Myometrial cell (primary cell): ENCODE data around the gene DCN. TPM values are rescaled to one million over a fixed set of nuclear protein-coding genes. Genes with fewer than 3 reads are reported as not detected.

Experiments
- total RNA-seq: library from RNA; depleted of rRNA; stranded (reverse); fragments of >200 nt; gene quantifications from 2 replicates; pipeline ENCODE4 v1.2.3, GENCODE V29; 2015

Gene DCN
- 320 and 329 TPM in 2 replicates for total RNA-seq

GRCh38 chr12:91182636-91183455 lies at the start of gene DCN:
TSS of gene DCN (minus strand) at chr12:91182817. CDS start at chr12:91178552, 4,265 bp downstream.

GRCh38 chr12:91111366-91112325 lies 71.0 kb downstream of the DCN start, which contains the start of gene LUM:
TSS of gene LUM (minus strand) at chr12:91111494. CDS start at chr12:91108979, 2,515 bp downstream.

Other genes with a start within 250 kb of the DCN start
- gene CCER1, start 227.6 kb downstream of the DCN start, total RNA-seq, result not detected in 2 replicates
- gene EPYC, start 177.8 kb downstream of the DCN start, total RNA-seq, result 0.18 TPM in 1 of 2 replicates, not detected in the other
- gene KERA, start 124.8 kb downstream of the DCN start, total RNA-seq, result 0.18 TPM in 1 of 2 replicates, not detected in the other
- 304 and 309 TPM in 2 replicates for gene LUM, start 71.3 kb downstream of the DCN start, total RNA-seq